Stimulated activated CD8-positive, alpha-beta memory T cell treated with anti-CD3 and anti-CD28 coated beads, Interleukin-15, amount 100 ng/mL, for 4 hours (primary cell): ENCODE results near the gene SLIT3.

Experiments used
- DNase-seq, 2 donors: peaks; one replicate each; pipeline ENCODE4 v3.0.0-alpha.2; 2020; ENCODE audit warnings: low read depth in 2 of 2

The SLIT3 gene

GRCh38 chr5:169104937-169105494 lies 195.9 kb downstream of the SLIT3 start:
- no peak for DNase-seq

- DNase-seq: no peak
These were observed 197.3 kb downstream of the SLIT3 start for GRCh38 chr5:169103586-169104181.

DNA sequence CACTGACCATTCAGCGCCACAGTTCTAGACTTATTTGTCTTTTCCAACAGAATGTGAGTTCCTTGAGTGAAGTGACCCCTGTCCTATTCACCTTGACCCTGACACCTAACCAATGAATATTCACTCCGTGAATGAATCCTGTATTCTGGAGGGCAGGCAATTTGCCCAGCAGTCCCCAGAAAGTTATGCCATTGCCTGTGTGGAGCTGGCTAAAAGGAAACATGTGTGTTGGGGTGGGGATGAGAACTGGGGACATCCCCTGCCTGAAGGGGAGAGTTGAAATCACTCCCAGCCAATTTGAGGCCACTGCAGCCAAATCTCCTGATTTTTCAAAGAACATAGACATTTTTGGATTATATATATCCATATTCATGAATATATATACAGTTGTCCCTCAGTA lies 199.0 kb downstream of the SLIT3 start:
- DNase-seq: no peak

GRCh38 chr5:169100735-169101075 lies 200.2 kb downstream of the SLIT3 start:
- no peak for DNase-seq

DNA sequence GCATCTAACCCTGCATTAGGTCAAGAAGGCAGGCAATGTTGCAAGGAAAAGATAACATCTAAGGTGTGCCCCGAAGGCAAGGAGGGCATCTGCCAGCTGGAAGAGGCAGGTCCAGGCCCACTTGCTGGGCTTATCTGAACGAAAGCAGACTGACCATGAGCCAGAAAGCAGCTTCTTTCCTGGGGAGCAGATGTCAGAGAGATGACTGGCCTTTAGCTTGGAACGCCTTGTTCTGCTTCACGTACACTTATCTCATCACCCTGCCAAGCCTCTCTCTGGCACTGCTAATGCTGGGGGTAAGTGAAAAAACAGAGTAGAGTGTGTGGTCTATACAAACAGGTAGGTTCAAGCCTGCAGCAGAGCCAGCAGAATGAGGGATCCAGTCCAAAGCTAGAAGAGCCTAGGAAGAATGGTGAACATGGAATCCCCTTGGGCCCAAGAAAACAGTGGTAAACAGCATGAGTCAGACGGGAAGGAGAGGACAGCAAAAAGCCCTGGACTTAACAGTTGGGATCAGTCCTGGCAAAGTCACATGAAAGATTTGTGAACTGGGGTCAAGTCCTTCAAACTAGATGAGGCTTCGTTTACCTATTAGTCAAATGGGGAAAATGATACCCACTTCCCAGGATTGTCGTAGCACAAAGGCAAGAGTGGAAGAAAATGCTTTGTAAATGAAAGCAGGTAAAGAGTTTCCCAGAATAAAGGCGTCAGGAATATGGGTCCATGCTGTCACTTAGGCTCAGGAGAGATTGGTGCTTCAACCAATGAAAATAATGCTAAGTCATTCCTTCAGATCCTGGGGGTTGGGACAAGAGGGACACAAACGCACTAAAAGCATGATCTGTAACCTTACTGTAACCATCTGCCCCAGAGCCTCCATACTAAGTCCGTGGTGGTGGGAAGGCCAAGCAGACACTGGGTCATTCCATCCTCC lies 200.9 kb downstream of the SLIT3 start:
- DNase-seq: no peak

GRCh38 chr5:169098331-169099121 lies 202.4 kb downstream of the SLIT3 start:
- DNase-seq: no peak

DNA sequence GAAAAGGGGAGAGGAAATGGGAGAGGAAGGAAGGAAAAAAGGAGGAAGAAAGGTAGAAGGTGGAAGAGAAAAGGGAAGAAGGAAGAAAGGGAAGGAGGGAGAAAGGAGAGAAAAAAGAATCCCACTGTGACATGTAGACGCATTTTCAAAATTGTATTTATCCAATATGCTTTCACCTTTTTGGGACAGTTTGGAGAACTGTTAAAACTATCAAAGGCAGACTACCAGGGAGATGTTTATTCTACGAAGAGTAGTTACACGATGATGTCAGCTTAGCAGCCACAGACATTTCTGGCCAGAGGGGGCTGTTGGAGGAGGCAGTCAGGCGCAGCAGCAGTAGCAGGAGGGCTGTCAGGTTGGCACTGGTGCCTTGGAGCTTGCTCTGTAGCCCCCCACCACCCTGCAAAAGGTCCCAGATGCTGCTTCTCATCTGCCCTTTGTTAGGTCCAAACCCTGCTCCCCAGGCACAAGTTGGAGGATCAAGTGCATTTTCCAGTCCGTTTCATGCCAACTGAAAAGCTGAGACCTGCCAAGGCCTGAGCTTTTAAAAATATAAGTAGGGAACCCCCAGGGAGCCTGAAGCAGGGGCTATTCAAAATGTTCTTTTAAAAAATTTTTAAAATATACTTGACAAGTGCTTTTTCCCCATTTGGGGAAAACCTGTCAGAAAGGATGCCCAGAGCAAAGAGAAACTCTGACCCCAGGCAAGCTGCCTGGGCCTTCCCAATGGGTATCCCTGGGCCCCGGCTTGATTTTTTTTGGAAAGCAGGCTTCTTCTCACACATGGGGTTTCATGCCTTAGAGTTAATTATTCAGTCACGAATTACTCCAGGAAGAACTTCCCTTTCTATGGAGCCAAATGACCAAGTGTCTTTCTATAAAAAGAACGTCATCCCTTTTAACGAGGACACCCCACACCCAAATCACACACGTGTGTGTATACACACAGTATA lies 203.3 kb downstream of the SLIT3 start:
- no peak for DNase-seq

- no peak for DNase-seq
These were observed 205.0 kb downstream of the SLIT3 start for GRCh38 chr5:169095976-169096375.

DNA sequence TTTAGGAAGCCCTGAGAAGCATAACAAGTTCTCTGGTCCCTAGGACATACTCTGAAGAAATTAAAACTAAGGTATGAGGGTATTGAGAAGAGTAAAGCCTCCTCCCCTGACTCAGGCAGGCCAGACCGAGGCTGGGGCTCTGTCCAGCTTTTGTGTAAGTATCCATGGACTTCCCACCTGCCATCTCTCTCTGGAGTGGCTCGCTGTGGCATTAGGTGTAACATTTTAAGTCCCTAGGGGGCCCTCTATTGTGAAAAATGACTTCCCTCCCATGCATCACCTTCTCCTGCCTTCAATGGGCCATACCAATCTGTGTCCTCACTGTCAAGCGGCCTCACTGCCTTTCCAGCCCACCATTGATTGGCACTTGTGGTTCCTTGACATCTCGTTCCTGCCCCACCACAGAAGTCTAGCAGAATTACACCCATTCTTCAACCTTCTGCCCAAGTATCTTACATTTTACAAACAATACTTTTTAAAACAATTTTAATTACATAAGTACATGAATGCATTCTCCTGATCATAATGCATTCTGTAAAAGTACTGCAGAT lies 205.5 kb downstream of the SLIT3 start:
- DNase-seq: no peak

GRCh38 chr5:169094586-169095409 lies 206.1 kb downstream of the SLIT3 start:
- DNase-seq: no peak

- DNase-seq: no peak
These were observed 209.5 kb downstream of the SLIT3 start for GRCh38 chr5:169091396-169091980.

DNA sequence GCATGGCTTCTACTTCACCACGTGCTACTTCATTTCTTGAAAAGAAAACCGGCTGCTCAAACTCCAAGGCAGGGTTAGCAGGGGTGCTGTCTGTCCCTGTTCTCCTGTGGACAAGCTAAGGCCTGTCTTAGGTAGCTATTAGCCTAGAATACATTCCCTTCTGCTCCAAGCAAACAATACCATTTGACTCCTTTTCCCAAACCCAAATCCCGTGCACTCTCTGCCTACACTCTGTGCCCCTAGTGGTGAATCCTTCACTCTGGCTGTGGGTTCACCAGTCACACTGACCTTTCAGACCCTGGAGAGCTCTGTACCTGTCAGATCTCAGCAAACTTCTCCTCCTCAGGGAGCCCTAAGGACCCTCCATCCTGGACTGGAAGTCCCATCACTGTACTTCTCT lies 211.6 kb downstream of the SLIT3 start:
- no peak for DNase-seq

DNA sequence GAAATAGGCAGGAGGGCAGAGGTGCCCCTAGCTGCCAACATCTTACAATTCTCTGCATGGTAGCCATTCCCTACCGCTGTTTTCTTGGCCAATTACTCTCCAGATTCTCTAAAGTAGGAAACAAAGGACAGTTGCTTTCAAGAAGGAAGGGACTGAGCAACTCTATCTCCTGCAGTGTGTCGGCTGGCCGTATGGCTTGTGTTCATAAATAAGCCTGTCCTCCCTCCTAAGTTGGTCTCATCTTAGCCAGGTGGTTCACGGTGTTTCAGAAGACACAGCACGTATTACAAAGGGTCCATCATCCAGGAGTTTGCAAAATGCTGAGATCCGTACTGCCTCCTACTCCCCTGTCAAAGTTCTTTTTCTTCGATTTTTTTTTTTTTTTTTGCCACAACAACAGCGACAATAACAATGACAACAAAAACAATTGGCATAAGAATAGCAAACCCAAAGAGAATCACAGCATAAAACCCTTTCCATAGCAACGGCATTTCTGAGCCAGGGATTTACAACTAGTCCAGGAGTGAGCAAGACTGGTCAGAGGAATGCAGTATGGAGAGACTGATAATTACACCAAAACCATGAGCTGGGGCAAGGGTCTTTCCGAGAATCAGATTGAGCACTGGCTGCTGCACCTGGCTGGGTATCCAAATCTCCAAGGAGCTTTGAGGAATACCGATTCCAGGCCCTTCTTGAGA lies 212.8 kb downstream of the SLIT3 start:
- DNase-seq: no peak

GRCh38 chr5:169085636-169086035 lies 215.3 kb downstream of the SLIT3 start:
- DNase-seq: no peak

DNA sequence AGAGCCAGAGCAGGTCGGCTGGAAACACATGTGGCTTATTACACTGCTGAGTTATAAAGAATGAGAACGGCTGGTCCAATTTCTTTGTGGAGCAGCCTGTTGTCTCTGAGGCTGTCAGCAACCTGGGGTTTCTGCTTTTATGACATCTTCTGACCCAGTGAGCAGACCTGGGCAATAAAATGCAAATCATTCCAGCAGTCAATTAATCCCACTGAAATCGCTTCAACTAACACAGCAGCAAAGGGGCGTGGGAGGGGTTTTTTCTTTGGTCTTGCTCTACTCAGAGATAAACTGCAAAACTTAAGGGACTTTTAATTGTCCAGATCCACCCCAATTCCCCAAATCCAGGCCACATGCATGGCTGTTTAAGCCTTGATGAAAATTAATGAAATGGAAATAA lies 215.7 kb downstream of the SLIT3 start:
- no peak for DNase-seq

GRCh38 chr5:169084775-169085174 lies 216.2 kb downstream of the SLIT3 start:
- DNase-seq: no peak

DNA sequence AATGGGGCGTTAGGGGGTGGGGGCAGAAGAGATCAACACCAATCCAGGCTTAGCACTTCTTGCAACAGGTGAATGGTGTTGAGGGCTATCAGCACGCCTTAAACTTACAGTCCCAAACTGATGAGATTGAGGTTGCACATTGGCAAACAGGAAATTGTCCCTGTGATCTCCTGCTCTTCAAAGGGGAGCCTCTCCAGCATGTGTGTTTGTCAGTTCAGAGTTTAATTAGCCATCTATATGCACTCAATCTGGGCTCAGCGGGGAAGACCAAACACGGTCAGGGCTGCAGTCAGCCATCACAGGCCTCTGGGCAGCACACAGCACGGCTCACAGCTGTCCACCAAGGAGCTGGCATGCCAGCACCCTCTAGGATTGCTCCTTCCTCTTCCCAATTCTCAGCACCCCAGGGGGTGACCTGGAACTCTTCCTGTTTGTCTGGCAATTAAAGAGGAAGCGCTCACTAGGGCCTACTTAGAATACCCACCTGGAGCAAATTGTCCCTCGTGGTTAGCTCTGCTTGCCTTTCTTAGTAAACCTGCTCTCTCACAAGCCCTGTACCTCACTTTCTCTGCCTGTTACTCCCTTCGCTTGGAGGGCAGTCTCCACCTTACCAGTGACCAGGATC lies 217.4 kb downstream of the SLIT3 start:
- DNase-seq: no peak

- DNase-seq: no peak
These were observed 219.8 kb downstream of the SLIT3 start for GRCh38 chr5:169081000-169081724.
